ENCODE measurements around the gene TM4SF5. TPM values are rescaled to one million over a fixed set of nuclear protein-coding genes. Genes with fewer than 3 reads are reported as not detected.

TM4SF5 gene
- total and polyA plus RNA-seq, 10 donors: not detected

DNA sequence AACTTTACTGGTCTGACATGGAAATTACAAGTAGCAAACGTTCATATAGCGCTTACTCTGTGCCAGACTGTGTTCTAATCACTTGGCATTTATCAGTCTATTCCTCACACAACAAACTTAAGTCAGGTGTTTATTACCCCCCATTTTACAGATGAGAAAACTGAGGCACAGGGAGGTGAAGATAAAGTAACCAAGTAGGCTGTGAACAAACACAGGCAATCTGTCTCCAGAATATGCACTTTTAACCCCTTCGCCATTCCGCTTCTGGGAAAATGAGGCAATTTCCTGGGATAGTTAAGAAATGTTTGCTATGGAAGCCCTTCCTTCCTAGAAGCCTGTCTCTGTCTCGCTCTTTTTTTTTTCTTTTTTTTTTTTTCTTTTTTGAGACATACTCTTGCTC, 19.8 kb upstream of the TM4SF5 start:
- no peak for TF ChIP-seq POLR2A (IDR thresholded peaks at IDR 0.05)
- TF ChIP-seq CTCF (IDR thresholded peaks at IDR 0.05 in 8 of 11, conservative IDR thresholded peaks at IDR 0.05 in 3 of 11): no peak
- no peak for TF ChIP-seq POLR2AphosphoS5 (IDR thresholded peaks at IDR 0.05)
- Histone ChIP-seq H3K4me1 (peaks cover 9 to 22% (median 15%) of the 10 kb centered on the region in 6 donors), H3K27me3 (replicated peaks in 1 of 7) (peaks cover 0 to 50% (median 0%) of the 10 kb centered on the region in 7 donors), H3K9me3 (no peaks in the 10 kb centered on the region), H3K36me3 (no peaks in the 10 kb centered on the region), H3K27ac (no peak overlapping the region), H3K4me3 (no peak overlapping the region)
- intact Hi-C loops (cut with DNase I; ENCODE audit: low total_unique reads): no loop called here
- DNase-seq: no peak
- 48 to 66% (median 54%) methylated on average over 5 of the region's 5 CpGs for WGBS, 5 donors

DNA sequence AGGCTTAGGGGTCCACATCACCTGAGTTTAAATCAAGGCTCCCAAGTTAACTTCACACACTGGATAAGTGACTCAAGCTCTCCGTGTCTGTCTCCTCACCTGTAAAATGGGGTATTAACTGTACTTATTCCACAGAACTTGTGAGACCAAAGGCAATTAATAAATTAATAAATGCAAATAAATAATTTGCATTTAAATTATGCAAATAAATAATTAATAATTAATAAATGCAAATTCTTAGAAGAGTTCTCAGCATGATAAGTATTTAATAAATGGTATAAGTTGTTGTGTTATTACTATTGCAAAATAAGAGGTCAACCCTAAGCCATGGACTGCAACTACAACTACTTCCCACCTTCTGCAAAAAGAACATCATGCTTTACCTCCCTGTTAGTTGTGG, 18.3 kb upstream of the TM4SF5 start:
- Histone ChIP-seq H3K4me1 (peaks cover under 1 to 7% (median 4%) of the 10 kb centered on the region in 6 donors), H3K4me3 (no peak overlapping the region), H3K27me3 (replicated peaks in 1 of 7) (peaks cover 0 to 45% (median 0%) of the 10 kb centered on the region in 7 donors), H3K36me3 (no peaks in the 10 kb centered on the region), H3K9me3 (no peaks in the 10 kb centered on the region), H3K27ac (no peak overlapping the region)
- DNase-seq: no peak
- intact Hi-C loops (cut with DNase I; ENCODE audit: low total_unique reads): no loop called here
- 90 to 95% (median 91%) methylated on average over 1 of the region's 1 CpG for WGBS, 5 donors
- no peak for TF ChIP-seq CTCF (IDR thresholded peaks at IDR 0.05 in 8 of 11, conservative IDR thresholded peaks at IDR 0.05 in 3 of 11)
- TF ChIP-seq POLR2AphosphoS5 (IDR thresholded peaks at IDR 0.05): no peak
- no peak for TF ChIP-seq POLR2A (IDR thresholded peaks at IDR 0.05)

- Histone ChIP-seq H3K4me1 (peaks cover 0 to 12% (median 5%) of the 10 kb centered on the region in 6 donors), H3K27ac (peak overlapping the region in 5 of 8 donors; percentile 34 to 66 (median 54)), H3K4me3 (no peak overlapping the region), H3K27me3 (replicated peaks in 1 of 7) (peaks cover 0 to 16% (median 0%) of the 10 kb centered on the region in 7 donors), H3K36me3 (no peaks in the 10 kb centered on the region), H3K9me3 (no peaks in the 10 kb centered on the region)
- TF ChIP-seq CTCF (IDR thresholded peaks at IDR 0.05 in 8 of 11, conservative IDR thresholded peaks at IDR 0.05 in 3 of 11) (no peak), POLR2AphosphoS5 (IDR thresholded peaks at IDR 0.05) (peak in 1 of 3 donors; percentile 44)
- DNase-seq: no peak
- WGBS, 5 donors: 68 to 82% (median 73%) methylated on average over 9 to 10 of the region's 10 CpGs
- intact Hi-C loops (cut with DNase I; ENCODE audit: low total_unique reads): no loop called here
Observed at GRCh38 chr17:4759776-4760236, 11.9 kb upstream of the TM4SF5 start.

GRCh38 chr17:4764595-4764994, 7.1 kb upstream of the TM4SF5 start:
- WGBS, 5 donors: 36 to 47% (median 40%) methylated on average over 3 of the region's 3 CpGs
- Histone ChIP-seq H3K27ac (peak overlapping the region in 6 of 8 donors; percentile 69 to 87 (median 82)), H3K36me3 (no peaks in the 10 kb centered on the region), H3K4me3 (peak overlapping the region in 1 of 8 donors; percentile 3), H3K27me3 (replicated peaks in 1 of 7) (peaks cover 0 to 5% (median 0%) of the 10 kb centered on the region in 7 donors), H3K9me3 (no peaks in the 10 kb centered on the region), H3K4me1 (peaks cover 0 to 28% (median 7%) of the 10 kb centered on the region in 6 donors)
- intact Hi-C loops (cut with DNase I; ENCODE audit: low total_unique reads): no loop called here
- no peak for DNase-seq
- TF ChIP-seq POLR2A (IDR thresholded peaks at IDR 0.05): no peak
- peak in 2 of 11 experiments; percentile 19 to 40 for TF ChIP-seq CTCF (IDR thresholded peaks at IDR 0.05 in 8 of 11, conservative IDR thresholded peaks at IDR 0.05 in 3 of 11)
- TF ChIP-seq POLR2AphosphoS5 (IDR thresholded peaks at IDR 0.05): peak in 1 of 3 donors; percentile 53

Data from spleen (tissue), 11 donors.